K562 (cell line): ENCODE measurements around the gene MYMX. TPM values are rescaled to one million over a fixed set of nuclear protein-coding genes. Genes with fewer than 3 reads are reported as not detected.

Experiments
- ATAC-seq: fragments of 200-7000 bp; cut with Tn5 transposase; 3 replicates; pipeline ENCODE4 v1.9.1; 2020; ENCODE audit warnings: moderate library complexity
- BruUV-seq: library from RNA; stranded (reverse); fragments of 400-500 nt; replicated peaks from 2 replicates; lab custom pipeline; 2021; lab: Mats Ljungman, UMichigan
- CTCF ChIA-PET: fragments of 300-600 bp; formaldehyde crosslinking; extraction: SDS; loops from one replicate; lab custom pipeline; 2021; ENCODE audit warnings: low intra/inter-chr PET ratio; lab: Yijun Ruan, JAX
- POLR2A ChIA-PET: fragments of 300-600, 350-650 bp; sonication (Branson Sonifier 250); formaldehyde crosslinking; extraction: SDS; loops from one replicate; lab custom pipeline; 2021; ENCODE audit warnings: antibody characterized with exemption, inconsistent platforms; lab: Yijun Ruan, JAX
- DNase-seq, 4 experiments: peaks; one replicate each; pipeline versions ENCODE4 v3.0.0 to v3.0.0-alpha.2; 2011 to 2018; ENCODE audit warnings: low spot score in 3 of 4, mixed read lengths in 3 of 4; ENCODE audit errors: extremely low read depth in 1 of 4
- FAIRE-seq: peaks from 2 replicates; lab custom pipeline; 2011; peaks lifted over from hg19 to GRCh38; lab: Jason Lieb, UNC
- H2AFZ ChIP-seq: 2 replicates; pipeline ENCODE4 v1.6.0; 2011; ENCODE audit warnings: low read depth, low read length, control low read depth, inconsistent platforms
- H3K27ac ChIP-seq: fragments of 200-600 bp; 3 replicates; pipeline ENCODE4 v1.8.0; 2011; ENCODE audit warnings: low read depth, mild to moderate bottlenecking, control low read depth, inconsistent platforms, low read length, moderate library complexity, mixed read lengths; ENCODE audit errors: extremely low read depth
- H3K27me3 ChIP-seq, 2 experiments: fragments of 300-600 bp in 1 of 2; 2 replicates in 1 of 2; 3 replicates in 1 of 2; pipeline versions ENCODE4 v1.6.0 to v1.8.0; 2011; ENCODE audit warnings: inconsistent platforms in 2 of 2, low read length in 2 of 2, mild to moderate bottlenecking in 1 of 2, mixed read lengths in 1 of 2, moderate library complexity in 1 of 2; ENCODE audit not compliant: control insufficient read depth in 2 of 2, insufficient read depth in 2 of 2
- H3K36me3 ChIP-seq: fragments of 300-600 bp; 3 replicates; pipeline ENCODE4 v1.8.0; 2011; ENCODE audit warnings: mild to moderate bottlenecking, low read length, inconsistent platforms; ENCODE audit not compliant: control insufficient read depth, insufficient read depth
- H3K4me1 ChIP-seq, 2 experiments: fragments of 200-600 bp in 1 of 2; replicated peaks in 1 of 2; 2 replicates in 1 of 2; 3 replicates in 1 of 2; pipeline versions ENCODE4 v1.5.1 to v1.8.0; 2011; ENCODE audit warnings: inconsistent platforms in 2 of 2, low read length in 2 of 2, mild to moderate bottlenecking in 1 of 2, mixed read lengths in 1 of 2, moderate library complexity in 1 of 2; ENCODE audit not compliant: control insufficient read depth in 2 of 2, insufficient read depth in 2 of 2
- H3K4me2 ChIP-seq: 2 replicates; pipeline ENCODE4 v1.6.1; 2011; ENCODE audit warnings: low read length, control low read depth, inconsistent platforms, mixed read lengths; ENCODE audit not compliant: insufficient read depth
- H3K4me3 ChIP-seq: fragments of 200-600 bp; sonication (generic), shearing (Covaris generic); 2 replicates; pipeline ENCODE4 v1.5.1; 2016; ENCODE audit warnings: control low read depth, inconsistent platforms
- H3K79me2 ChIP-seq: fragments of 200-600 bp; 3 replicates; pipeline ENCODE4 v1.8.0; 2011; ENCODE audit warnings: low read length, inconsistent platforms; ENCODE audit not compliant: control insufficient read depth, insufficient read depth
- H3K9ac ChIP-seq, 2 experiments: 2 replicates each; pipeline versions ENCODE4 v1.6.0 to v1.6.1; 2011; ENCODE audit warnings: low read depth in 2 of 2, low read length in 2 of 2, control low read depth in 1 of 2, inconsistent platforms in 1 of 2, mild to moderate bottlenecking in 1 of 2, mixed read lengths in 1 of 2; ENCODE audit not compliant: insufficient read depth in 1 of 2
- H3K9me1 ChIP-seq: one replicate; pipeline ENCODE4 v1.6.0; 2011; ENCODE audit warnings: inconsistent platforms, mild to moderate bottlenecking, low read length, moderate library complexity; ENCODE audit not compliant: control insufficient read depth, insufficient read depth
- H3K9me3 ChIP-seq: replicated peaks from 2 replicates; pipeline ENCODE4 v1.5.1; 2011; ENCODE audit warnings: low read depth, low read length, inconsistent platforms; ENCODE audit not compliant: control insufficient read depth, insufficient read depth
- H4K20me1 ChIP-seq: replicated peaks from 2 replicates; pipeline ENCODE4 v1.6.1; 2011; ENCODE audit warnings: low read length, inconsistent platforms, mixed read lengths; ENCODE audit not compliant: control insufficient read depth, insufficient read depth
- CBX5 ChIP-seq: IDR thresholded peaks from 2 replicates; pipeline ENCODE4 v1.6.1; 2014; ENCODE audit warnings: low read depth, borderline replicate concordance
- CHD2 ChIP-seq: IDR thresholded peaks from 2 replicates; pipeline ENCODE4 v1.6.1; 2011; ENCODE audit warnings: low read depth, low read length
- ESRRA ChIP-seq: fragments of 450-650 bp; IDR thresholded peaks from 2 replicates; pipeline ENCODE4 v1.6.1; 2014; ENCODE audit warnings: low read depth, mild to moderate bottlenecking, moderate library complexity, borderline replicate concordance
- EZH2 ChIP-seq: IDR thresholded peaks from 2 replicates; pipeline ENCODE4 v1.6.1; 2012; ENCODE audit warnings: low read depth, mild to moderate bottlenecking, inconsistent platforms, low read length, borderline replicate concordance
- FOXK1 ChIP-seq: sonication (generic); formaldehyde crosslinking; IDR thresholded peaks from 2 replicates; pipeline ENCODE4 v1.8.0; 2022; ENCODE audit warnings: missing genetic modification reagents, mild to moderate bottlenecking, borderline replicate concordance
- IRF2 ChIP-seq: sonication (generic); formaldehyde crosslinking; IDR thresholded peaks from 2 replicates; pipeline ENCODE4 v1.8.1; 2022; ENCODE audit warnings: mild to moderate bottlenecking, missing genetic modification reagents
- MTA2 ChIP-seq: fragments of 450-650 bp; IDR thresholded peaks from 2 replicates; pipeline ENCODE4 v1.6.1; 2016; ENCODE audit warnings: low read depth
- OTX1 ChIP-seq: fragments of 450-650 bp; formaldehyde crosslinking; IDR thresholded peaks from 2 replicates; pipeline ENCODE4 v1.4.0; 2022; ENCODE audit warnings: mild to moderate bottlenecking
- RFX7 ChIP-seq: fragments of 250-450 bp; sonication (Bioruptor Pico); IDR thresholded peaks from 2 replicates; pipeline ENCODE4 v1.5.1; 2021; ENCODE audit warnings: mild to moderate bottlenecking
- SP2 ChIP-seq: IDR thresholded peaks from 2 replicates; pipeline ENCODE4 v1.6.1; 2011; ENCODE audit warnings: mild to moderate bottlenecking, low read depth, low read length, moderate library complexity; ENCODE audit not compliant: poor library complexity, severe bottlenecking; ENCODE audit errors: extremely low read depth
- XRCC5 ChIP-seq: fragments of 200-400 bp; formaldehyde crosslinking; IDR thresholded peaks from 2 replicates; pipeline ENCODE4 v1.6.1; 2017; ENCODE audit warnings: low read depth, mild to moderate bottlenecking, low read length
- YBX1 ChIP-seq: fragments of 450-650 bp; IDR thresholded peaks from 2 replicates; pipeline ENCODE4 v1.7.1; 2016; ENCODE audit warnings: mild to moderate bottlenecking
- ZBTB7A ChIP-seq: IDR thresholded peaks from 2 replicates; pipeline ENCODE4 v1.6.1; 2011; ENCODE audit warnings: low read depth, mild to moderate bottlenecking, low read length, moderate library complexity, borderline replicate concordance; ENCODE audit not compliant: control insufficient read depth
- ZC3H8 ChIP-seq: fragments of 450-650 bp; IDR thresholded peaks from 2 replicates; pipeline ENCODE4 v1.6.1; 2017
- WGBS: fragments of 100-300 bp; shearing (Covaris generic); methylation state at CpG from one replicate; pipeline ENCODE4 v1.1.6; 2016; ENCODE audit warnings: low coverage, mixed read lengths; ENCODE audit not compliant: insufficient coverage; ENCODE audit errors: missing lambda C conversion rate; 5-methylcytosine and 5-hydroxymethylcytosine counted together
- in situ Hi-C: fragments of 300-500 bp; cut with MboI; formaldehyde crosslinking; loops from 4 replicates; pipeline ENCODE4 v1.15.0; 2018; ENCODE audit warnings: inconsistent platforms, mixed read lengths
- intact Hi-C: fragments of 100-400 bp; cut with micrococcal nuclease; formaldehyde crosslinking; loops from 2 replicates; pipeline ENCODE4 v1.14.2; 2022
- polyA plus RNA-seq, 8 experiments: library from polyadenylated mRNA; depleted of rRNA in 4 of 8; stranded (reverse) in 5 of 8; unstranded in 3 of 8; fragments of >200 nt; fragmentation: Nextera tagmentation in 2 of 8; fragmentation: Illumina TruSeq in 1 of 8; extraction: Ambion mirVana in 2 of 8; extraction: Trizol in 1 of 8; gene quantifications; 2 replicates each; pipeline versions ENCODE4 v1.2.1 to v1.2.3, GENCODE V29; 2011 to 2014; ENCODE audit warnings: inconsistent platforms in 1 of 8, missing spikeins in 1 of 8
- total RNA-seq, 7 experiments: library from RNA; depleted of rRNA in 6 of 7; stranded (reverse); fragments of >200 nt in 6 of 7; fragmentation: Illumina TruSeq in 2 of 7; extraction: Trizol in 2 of 7; gene quantifications; 2 replicates each; pipeline versions ENCODE4 v1.2.1 to v1.2.3, GENCODE V29; 2011 to 2021; ENCODE audit warnings: low replicate concordance in 1 of 7
- TF ChIP-seq, protein P1 (sequence below): fragments of 450-650 bp; IDR thresholded peaks from one replicate; pipeline ENCODE4 v1.6.1; 2018; ENCODE audit warnings: mild to moderate bottlenecking, moderate library complexity; ENCODE audit not compliant: partially characterized antibody
- TF ChIP-seq, protein P2 (sequence below): fragments of 250-450 bp; sonication (Bioruptor Pico); IDR thresholded peaks from 2 replicates; pipeline ENCODE4 v1.5.0; 2020; ENCODE audit warnings: mild to moderate bottlenecking, borderline replicate concordance
- TF ChIP-seq, protein P3 (sequence below): IDR thresholded peaks from 2 replicates; pipeline ENCODE4 v1.6.1; 2011; ENCODE audit not compliant: insufficient read length; ENCODE audit errors: extremely low read depth

MYMX gene
- total and polyA plus RNA-seq, 9 of the 15 experiments (the other 6 are each of a cell fraction or from before 2014, with no cell fraction given), result 0.12 TPM; not detected in 8

DNA sequence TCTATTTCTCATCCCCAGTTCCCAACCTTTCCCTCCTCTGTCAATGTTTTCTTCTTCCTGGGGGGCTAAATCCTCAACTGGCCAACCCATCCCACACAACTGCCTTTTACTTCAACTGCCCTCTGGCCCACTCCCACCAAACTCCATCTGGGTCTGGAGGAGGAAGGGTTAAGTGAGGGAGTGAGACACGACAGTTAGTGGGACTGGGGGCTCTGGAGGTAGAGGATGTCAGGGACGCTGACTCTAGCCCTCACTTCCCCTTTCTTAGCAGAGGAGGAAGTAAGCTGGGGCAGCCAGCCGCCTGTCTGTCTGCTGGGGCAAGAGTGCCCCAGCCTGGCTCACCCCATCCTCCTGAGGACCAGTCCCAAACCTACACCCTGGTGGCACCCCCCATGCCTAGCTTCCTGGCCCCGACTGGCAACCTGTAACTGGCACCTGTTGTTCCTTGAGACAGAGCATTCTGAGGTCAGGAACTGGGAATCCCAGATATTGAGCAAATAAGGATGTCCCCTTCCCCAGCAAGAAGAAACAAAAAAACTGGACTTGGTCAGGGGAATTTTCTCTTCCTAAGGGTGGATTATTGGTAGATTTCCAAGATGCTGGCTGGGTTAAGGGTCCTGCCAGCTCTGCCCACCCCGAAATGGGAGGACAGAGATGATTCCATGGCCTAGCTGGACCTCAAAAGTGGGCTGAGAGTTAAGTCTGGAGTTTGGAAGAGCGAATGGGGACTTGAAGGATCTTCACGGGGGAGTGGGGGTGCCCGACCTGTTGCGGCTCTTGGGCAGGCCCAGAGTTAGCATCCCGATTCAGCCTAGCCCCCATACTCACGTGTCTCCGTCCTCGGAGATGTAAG is 47.7 kb downstream of the MYMX start:
- Histone ChIP-seq H3K4me1 (peaks cover 19 to 34% of the 10 kb centered on the region in 2 experiments; a peak in 4 of 5 replicates), H3K9me1 (no peaks in the 10 kb centered on the region), H4K20me1 (no peaks in the 10 kb centered on the region; the same call in 1 of the 2 replicates), H3K4me2 (peak overlapping the region; percentile 90), H3K27ac (peak overlapping the region; percentile 74), H3K79me2 (peaks cover 17% of the 10 kb centered on the region), H3K36me3 (peaks cover 32% of the 10 kb centered on the region; the same call in 1 of the 3 replicates), H3K27me3 (peaks cover 8 to 9% of the 10 kb centered on the region in 2 experiments; a peak in 4 of 5 replicates), H3K4me3 (peak overlapping the region; percentile 83), H3K9me3 (no peaks in the 10 kb centered on the region), H2AFZ (peak overlapping the region; percentile 86), H3K9ac (peak overlapping the region; percentile 74 to 94)
- DNase-seq, result peak in 2 of 4 experiments; percentile 63 to 65
- in situ Hi-C loops (loop anchor here (5.0 kb wide), 1 partner anchor 78 kb away; the partner anchor contains the start of gene SPATS1), intact Hi-C loops (loop anchor here (1.0 to 5.0 kb wide), 2 partner anchors 92 to 167 kb away; no protein-coding TSS in a partner anchor)
- 1% methylated on average over 13 of the region's 13 CpGs for WGBS
- ChIA-PET POLR2A (interaction anchor here (0.5 to 8.2 kb wide), 10 partner anchors 10 to 1175 kb away, joined by 3 to 69 read pairs (median 3); partner anchors contain the start of genes CDC5L and HSP90AB1), CTCF (interaction anchor here (0.6 to 1.0 kb wide), 2 partner anchors 167 to 541 kb away, joined by 3 to 5 read pairs; no protein-coding TSS in a partner anchor)
- peak; percentile 45 for ATAC-seq
- FAIRE-seq, result peak; percentile 46
- TSS peak; percentile 60 for BruUV-seq
- no peak for TF ChIP-seq CHD2
- TF ChIP-seq MTA2, result no peak
- TF ChIP-seq FOXK1, result peak; percentile 76; the same call in 1 of the 2 replicates
- TF ChIP-seq, protein P1, sequence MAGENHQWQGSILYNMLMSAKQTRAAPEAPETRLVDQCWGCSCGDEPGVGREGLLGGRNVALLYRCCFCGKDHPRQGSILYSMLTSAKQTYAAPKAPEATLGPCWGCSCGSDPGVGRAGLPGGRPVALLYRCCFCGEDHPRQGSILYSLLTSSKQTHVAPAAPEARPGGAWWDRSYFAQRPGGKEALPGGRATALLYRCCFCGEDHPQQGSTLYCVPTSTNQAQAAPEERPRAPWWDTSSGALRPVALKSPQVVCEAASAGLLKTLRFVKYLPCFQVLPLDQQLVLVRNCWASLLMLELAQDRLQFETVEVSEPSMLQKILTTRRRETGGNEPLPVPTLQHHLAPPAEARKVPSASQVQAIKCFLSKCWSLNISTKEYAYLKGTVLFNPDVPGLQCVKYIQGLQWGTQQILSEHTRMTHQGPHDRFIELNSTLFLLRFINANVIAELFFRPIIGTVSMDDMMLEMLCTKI, result no peak
- no peak for TF ChIP-seq SP2
- TF ChIP-seq, protein P2, sequence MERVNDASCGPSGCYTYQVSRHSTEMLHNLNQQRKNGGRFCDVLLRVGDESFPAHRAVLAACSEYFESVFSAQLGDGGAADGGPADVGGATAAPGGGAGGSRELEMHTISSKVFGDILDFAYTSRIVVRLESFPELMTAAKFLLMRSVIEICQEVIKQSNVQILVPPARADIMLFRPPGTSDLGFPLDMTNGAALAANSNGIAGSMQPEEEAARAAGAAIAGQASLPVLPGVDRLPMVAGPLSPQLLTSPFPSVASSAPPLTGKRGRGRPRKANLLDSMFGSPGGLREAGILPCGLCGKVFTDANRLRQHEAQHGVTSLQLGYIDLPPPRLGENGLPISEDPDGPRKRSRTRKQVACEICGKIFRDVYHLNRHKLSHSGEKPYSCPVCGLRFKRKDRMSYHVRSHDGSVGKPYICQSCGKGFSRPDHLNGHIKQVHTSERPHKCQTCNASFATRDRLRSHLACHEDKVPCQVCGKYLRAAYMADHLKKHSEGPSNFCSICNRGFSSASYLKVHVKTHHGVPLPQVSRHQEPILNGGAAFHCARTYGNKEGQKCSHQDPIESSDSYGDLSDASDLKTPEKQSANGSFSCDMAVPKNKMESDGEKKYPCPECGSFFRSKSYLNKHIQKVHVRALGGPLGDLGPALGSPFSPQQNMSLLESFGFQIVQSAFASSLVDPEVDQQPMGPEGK (CRISPR knock-in tag), result no peak
- TF ChIP-seq, protein P3, sequence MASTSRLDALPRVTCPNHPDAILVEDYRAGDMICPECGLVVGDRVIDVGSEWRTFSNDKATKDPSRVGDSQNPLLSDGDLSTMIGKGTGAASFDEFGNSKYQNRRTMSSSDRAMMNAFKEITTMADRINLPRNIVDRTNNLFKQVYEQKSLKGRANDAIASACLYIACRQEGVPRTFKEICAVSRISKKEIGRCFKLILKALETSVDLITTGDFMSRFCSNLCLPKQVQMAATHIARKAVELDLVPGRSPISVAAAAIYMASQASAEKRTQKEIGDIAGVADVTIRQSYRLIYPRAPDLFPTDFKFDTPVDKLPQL, result no peak
- no peak; the same call in 1 of the 2 replicates for TF ChIP-seq OTX1
- TF ChIP-seq IRF2 (CRISPR knock-in tag), result no peak
- no peak for TF ChIP-seq ESRRA
- no peak for TF ChIP-seq CBX5
- no peak for TF ChIP-seq ZC3H8
- TF ChIP-seq ZBTB7A, result peak; percentile 70; the same call in 1 of the 2 replicates
- no peak for TF ChIP-seq EZH2
- TF ChIP-seq YBX1, result no peak
- 0 out of 2 replicates have a peak, but pooled peaks have one; percentile 38 for TF ChIP-seq RFX7 (CRISPR knock-in tag)
- 0 out of 2 replicates have a peak, but pooled peaks have one; percentile 23 for TF ChIP-seq XRCC5
